Aorta (tissue), 5 donors: ENCODE results near the gene PC. TPM values are rescaled to one million over a fixed set of nuclear protein-coding genes. Genes with fewer than 3 reads are reported as not detected.
"Not testable (repeated sequence)": the region's sequence is repeated elsewhere in the genome, so short reads cannot be mapped to it uniquely, and the experiment has no call there.

Experiments
- ATAC-seq: fragments of 200-7000 bp; cut with Tn5 transposase; one replicate; pipeline ENCODE4 v1.9.1; 2022; ENCODE audit warnings: moderate library complexity; ENCODE audit not compliant: low FRiP score
- DNase-seq, 2 donors: peaks; one replicate each; pipeline ENCODE4 v3.0.0-alpha.2; 2020
- H3K27ac ChIP-seq, 2 donors: one replicate each; pipeline ENCODE4 v1.5.1; 2013; ENCODE audit warnings: low read length in 2 of 2, mild to moderate bottlenecking in 2 of 2, moderate library complexity in 2 of 2, control low read depth in 1 of 2, inconsistent platforms in 1 of 2, low read depth in 1 of 2
- H3K27me3 ChIP-seq, 2 donors: one replicate each; pipeline ENCODE4 v1.6.1; 2013; ENCODE audit warnings: control low read depth in 1 of 2, low read length in 1 of 2, mild to moderate bottlenecking in 1 of 2, moderate library complexity in 1 of 2; ENCODE audit not compliant: insufficient read depth in 2 of 2, control insufficient read depth in 1 of 2
- H3K36me3 ChIP-seq, 2 donors: one replicate each; pipeline ENCODE4 v1.6.1; 2013; ENCODE audit warnings: control low read depth in 1 of 2, low read length in 1 of 2, mild to moderate bottlenecking in 1 of 2; ENCODE audit not compliant: insufficient read depth in 2 of 2, control insufficient read depth in 1 of 2
- H3K4me1 ChIP-seq, 2 donors: one replicate each; pipeline ENCODE4 v1.6.1; 2013; ENCODE audit warnings: low read length in 2 of 2, control low read depth in 1 of 2, mild to moderate bottlenecking in 1 of 2, moderate library complexity in 1 of 2; ENCODE audit not compliant: insufficient read depth in 2 of 2, control insufficient read depth in 1 of 2
- H3K4me3 ChIP-seq, 2 donors: one replicate each; pipeline ENCODE4 v1.5.1; 2013; ENCODE audit warnings: low read length in 2 of 2, control low read depth in 1 of 2, mild to moderate bottlenecking in 1 of 2
- H3K9me3 ChIP-seq: one replicate; pipeline ENCODE4 v1.6.1; 2013; ENCODE audit warnings: mild to moderate bottlenecking, low read length; ENCODE audit not compliant: control insufficient read depth
- WGBS, 2 donors: extraction: QIAGEN DNeasy Blood & Tissue Kit; methylation state at CpG; one replicate each; pipeline ENCODE4 v1.1.7; 2013; 5-methylcytosine and 5-hydroxymethylcytosine counted together
- intact Hi-C, 2 donors: fragments of 100-400 bp; cut with DNase I; formaldehyde crosslinking; loops; one replicate each; pipeline versions ENCODE4 v1.14.2 to v1.15.0; 2022
- polyA plus RNA-seq, 2 donors: library from polyadenylated mRNA; stranded (reverse); fragments of 200-250 nt; gene quantifications; one replicate each; pipeline ENCODE4 v1.2.3, GENCODE V29; 2013
- total RNA-seq, 2 donors: library from RNA; stranded (reverse); fragmentation: NEBNext Ultra II Directional; extraction: Animal tissue kit (Norgen Biotek cat#: 25700); gene quantifications; one replicate each; pipeline ENCODE4 v1.2.1, GENCODE V29; 2021
- donor health status: healthy with polysubstance abuse.
- donor health status: Bipolar disorder and iron deficiency.
- donor health status: DM: no; HTN: no; CAD: no.
- donor health status: DM: no; HTN: no; CAD: no.
- donor health status: DM: yes; HTN: yes; CAD: no.

The PC gene
- total and polyA plus RNA-seq, 4 donors: 12.6 to 22.7 (median 14.8) TPM

DNA sequence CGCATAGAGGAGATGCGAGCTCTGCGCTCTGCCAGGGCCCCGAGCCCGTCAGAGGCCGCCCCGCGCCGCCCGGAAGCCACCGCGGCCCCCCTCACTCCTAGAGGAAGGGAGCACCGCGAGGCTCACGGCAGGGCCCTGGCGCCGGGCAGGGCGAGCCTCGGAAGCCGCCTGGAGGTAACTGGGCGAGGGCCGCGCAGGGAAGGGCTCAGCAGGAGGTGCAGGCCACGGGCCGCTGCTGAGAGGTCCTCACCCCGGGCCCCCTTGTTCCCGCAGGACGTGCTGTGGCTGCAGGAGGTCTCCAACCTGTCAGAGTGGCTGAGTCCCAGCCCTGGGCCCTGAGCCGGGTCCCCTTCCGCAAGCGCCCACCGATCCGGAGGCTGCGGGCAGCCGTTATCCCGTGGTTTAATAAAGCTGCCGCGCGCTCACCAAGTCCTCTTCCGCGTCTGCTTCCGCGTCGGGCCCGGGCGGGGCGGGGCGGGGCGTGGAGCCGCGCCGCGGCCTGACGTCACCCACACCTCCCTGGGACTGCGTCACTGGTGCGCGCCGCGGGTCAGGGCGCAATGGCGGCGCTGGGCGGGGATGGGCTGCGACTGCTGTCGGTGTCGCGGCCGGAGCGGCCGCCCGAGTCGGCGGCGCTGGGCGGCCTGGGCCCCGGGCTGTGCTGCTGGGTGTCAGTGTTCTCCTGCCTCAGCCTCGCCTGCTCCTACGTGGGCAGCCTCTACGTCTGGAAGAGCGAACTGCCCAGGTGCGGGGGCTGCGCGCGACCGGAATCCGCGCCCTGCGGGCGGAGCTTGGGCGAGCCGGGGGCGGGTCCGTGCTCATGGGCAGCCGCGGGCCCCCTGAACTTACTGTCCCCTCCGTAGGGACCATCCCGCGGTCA lies 115.0 kb downstream of the PC start, which contains the start of gene RCE1:
RCE1 (plus strand) TSS at position 546 of the 880 bp plus-strand sequence; CDS start at position 561, 15 bp downstream.
- peak within 1 kb of the TSS; percentile 84 to 92 for H3K27ac ChIP-seq
- peak within 1 kb of the TSS; percentile 87 to 92 for H3K4me3 ChIP-seq
- H3K9me3 ChIP-seq: no peaks in the 10 kb centered on the region
- no peaks in the 10 kb centered on the region for H3K4me1 ChIP-seq
- 0 to 1% methylated on average over 65 to 98 of the region's 98 CpGs for WGBS, 2 donors
- DNase-seq: peak; percentile 92 to 96
- no peaks in the 10 kb centered on the region for H3K36me3 ChIP-seq
- no peaks in the 10 kb centered on the region for H3K27me3 ChIP-seq
- intact Hi-C loops: loop anchor here in 1 of 2 donors (5.0 kb wide), 1 partner anchor 129 kb away; no protein-coding TSS in a partner anchor
- peak; percentile 96 for ATAC-seq

DNA sequence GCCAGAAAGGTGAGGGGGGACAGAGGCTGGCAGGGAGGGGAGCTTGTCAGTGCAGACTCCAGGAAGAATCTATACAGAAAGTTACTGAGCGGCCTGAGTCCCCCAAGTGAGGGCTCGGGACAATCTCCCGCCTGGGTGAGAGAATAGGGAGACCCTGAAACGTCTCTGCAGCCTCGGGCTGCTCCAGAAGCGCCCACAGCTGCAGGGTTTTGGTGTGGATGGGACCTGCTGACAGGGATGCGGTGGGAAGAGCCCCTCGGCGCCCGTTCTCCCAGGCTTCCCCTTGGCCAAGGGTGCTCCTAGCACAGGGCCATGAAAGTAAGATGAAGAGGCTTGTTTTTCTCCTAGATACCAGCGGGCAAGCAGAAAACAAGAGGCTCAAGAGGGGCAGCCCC lies 115.7 kb downstream of the PC start:
- DNase-seq (no peak), ATAC-seq (no peak)
- intact Hi-C loops: loop anchor here in 1 of 2 donors (5.0 kb wide), 1 partner anchor 130 kb away; no protein-coding TSS in a partner anchor
- 4 to 5% methylated on average over 11 of the region's 11 CpGs for WGBS, 2 donors
- no peaks in the 10 kb centered on the region for H3K36me3 ChIP-seq
- peak overlapping the region; percentile 84 to 92 for H3K27ac ChIP-seq
- H3K4me1 ChIP-seq: no peaks in the 10 kb centered on the region
- H3K9me3 ChIP-seq: no peaks in the 10 kb centered on the region
- H3K27me3 ChIP-seq: no peaks in the 10 kb centered on the region
- peak overlapping the region; percentile 87 to 92 for H3K4me3 ChIP-seq

DNA sequence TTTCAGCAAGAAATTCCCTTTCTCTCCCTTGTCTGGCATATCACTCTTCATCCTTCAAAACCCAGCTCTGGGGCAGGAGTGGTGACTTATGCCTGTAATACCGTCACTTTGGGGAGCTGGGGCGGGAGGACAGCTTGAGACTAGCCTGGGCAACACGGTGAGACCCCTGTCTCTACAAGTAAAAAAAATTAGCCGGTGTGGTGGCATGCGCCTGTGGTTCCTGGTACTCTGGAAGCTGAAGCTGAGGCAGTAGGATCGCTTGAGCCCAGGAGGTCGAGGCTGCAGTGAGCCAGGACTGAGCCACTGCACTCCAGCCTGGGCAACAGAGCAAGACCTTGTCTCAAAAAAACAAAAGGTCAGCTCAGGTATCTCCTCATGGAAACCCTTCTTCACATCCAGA lies 116.3 kb downstream of the PC start:
- H3K4me1 ChIP-seq: no peaks in the 10 kb centered on the region
- ATAC-seq: no peak
- no peaks in the 10 kb centered on the region for H3K27me3 ChIP-seq
- no peak for DNase-seq
- H3K4me3 ChIP-seq: peak overlapping the region in 1 of 2 donors; percentile 92
- intact Hi-C loops: loop anchor here in 1 of 2 donors (5.0 kb wide), 1 partner anchor 130 kb away; no protein-coding TSS in a partner anchor
- no peaks in the 10 kb centered on the region for H3K36me3 ChIP-seq
- no peak overlapping the region for H3K27ac ChIP-seq
- 86% methylated on average over 7 of the region's 7 CpGs for WGBS, 2 donors
- H3K9me3 ChIP-seq: no peaks in the 10 kb centered on the region

DNA sequence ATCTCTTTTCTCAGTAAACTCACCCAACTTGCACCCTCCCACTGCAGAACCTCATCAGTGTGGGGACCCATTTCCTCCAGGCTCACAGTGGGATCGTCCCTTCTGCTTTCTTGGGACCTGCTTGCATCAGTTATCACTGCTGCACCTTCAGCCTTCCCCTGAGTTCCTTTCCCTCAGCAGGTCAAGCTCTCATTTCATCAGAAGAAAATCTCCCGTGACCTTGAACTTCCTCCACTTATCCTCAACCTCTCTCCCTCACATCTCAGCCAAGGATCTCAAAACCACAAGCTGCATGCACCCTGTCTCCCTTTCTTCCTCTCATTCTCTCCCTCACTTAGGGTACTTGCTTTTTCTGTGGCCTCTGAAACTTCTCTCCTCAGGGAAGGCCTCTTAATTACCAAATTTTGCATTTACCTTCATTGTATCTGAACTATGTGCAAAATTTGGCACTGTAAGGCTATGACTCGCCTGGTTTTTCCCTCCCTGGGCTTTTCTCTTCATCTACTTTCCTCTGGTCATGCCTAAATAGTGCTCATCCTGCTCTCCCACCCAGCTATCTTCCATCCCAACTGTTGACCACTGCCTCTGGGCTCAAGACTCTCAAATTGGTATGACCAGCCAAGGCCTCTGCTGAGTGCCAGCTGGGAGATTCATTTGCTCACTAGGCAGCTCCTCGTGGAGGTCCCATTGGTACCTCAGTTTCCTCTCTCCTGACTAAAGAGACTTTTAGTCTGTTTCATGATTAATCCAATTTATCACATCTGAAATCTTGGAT lies 117.7 kb downstream of the PC start:
- 79 to 82% methylated on average over 4 of the region's 4 CpGs for WGBS, 2 donors
- Histone ChIP-seq H3K4me1 (no peaks in the 10 kb centered on the region), H3K27ac (no peak overlapping the region), H3K36me3 (no peaks in the 10 kb centered on the region), H3K27me3 (no peaks in the 10 kb centered on the region), H3K9me3 (no peaks in the 10 kb centered on the region), H3K4me3 (no peak overlapping the region)
- DNase-seq (no peak), ATAC-seq (no peak)
- intact Hi-C loops: loop anchor here in 1 of 2 donors (5.0 kb wide), 1 partner anchor 132 kb away; no protein-coding TSS in a partner anchor

DNA sequence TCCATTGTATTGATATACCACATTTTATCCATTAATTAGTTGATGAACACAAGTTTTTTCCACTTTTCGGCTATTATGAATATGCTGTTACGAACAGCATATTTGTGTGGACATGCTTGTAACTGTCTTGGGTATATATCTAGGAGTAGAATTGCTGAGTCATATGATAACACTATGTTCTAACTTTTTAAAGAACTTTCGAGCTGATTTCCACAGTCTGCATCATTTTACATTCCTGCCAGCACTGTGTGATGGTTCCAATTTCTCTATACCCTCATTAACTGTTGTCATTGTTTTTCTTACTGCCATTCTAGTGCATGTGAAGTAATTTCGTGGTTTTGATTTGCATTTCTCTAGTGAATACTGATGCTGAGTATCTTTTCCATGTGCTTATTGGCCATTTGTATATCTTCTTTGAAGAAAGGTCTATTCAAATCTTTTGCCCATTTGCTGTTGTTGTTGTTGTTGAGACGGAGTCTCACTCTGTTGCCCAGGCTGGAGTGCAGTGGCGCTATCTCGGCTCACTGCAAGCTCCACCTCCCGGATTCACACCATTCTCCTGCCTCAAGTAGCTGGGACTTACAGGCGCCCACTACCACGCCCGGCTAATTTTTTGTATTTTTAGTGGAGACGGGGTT lies 122.3 kb downstream of the PC start:
- Histone ChIP-seq H3K9me3 (no peaks in the 10 kb centered on the region), H3K4me3 (no peak overlapping the region), H3K27me3 (no peaks in the 10 kb centered on the region), H3K4me1 (no peaks in the 10 kb centered on the region), H3K27ac (no peak overlapping the region), H3K36me3 (no peaks in the 10 kb centered on the region)
- ATAC-seq (no peak), DNase-seq (no peak)
- WGBS, 2 donors: 82 to 84% methylated on average over 12 of the region's 12 CpGs
- intact Hi-C loops: loop anchor here (2.0 to 10.0 kb wide), 3 partner anchors 141 to 271 kb away; partner anchors contain the start of gene CTSF (in 1 of the 2)

DNA sequence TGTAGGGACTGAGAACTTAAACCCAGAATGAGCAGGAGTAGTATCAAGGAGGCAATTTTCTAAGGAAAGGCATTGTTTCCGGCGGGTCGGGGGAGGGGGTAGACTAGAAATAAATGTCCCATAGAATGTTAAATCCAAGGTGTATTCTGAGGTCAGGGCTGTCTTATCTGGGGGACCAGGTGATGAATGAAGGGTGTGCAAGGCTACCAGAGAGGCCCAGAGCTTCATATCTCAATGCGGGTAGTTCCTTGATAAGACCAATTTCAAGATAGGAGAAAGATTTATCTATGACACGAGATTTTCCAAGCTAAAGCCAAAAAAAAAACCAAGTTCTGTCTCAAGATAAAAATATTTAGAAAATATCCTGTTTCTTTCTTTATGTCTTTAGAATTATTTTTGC lies 123.2 kb downstream of the PC start:
- H3K9me3 ChIP-seq: no peaks in the 10 kb centered on the region

DNA sequence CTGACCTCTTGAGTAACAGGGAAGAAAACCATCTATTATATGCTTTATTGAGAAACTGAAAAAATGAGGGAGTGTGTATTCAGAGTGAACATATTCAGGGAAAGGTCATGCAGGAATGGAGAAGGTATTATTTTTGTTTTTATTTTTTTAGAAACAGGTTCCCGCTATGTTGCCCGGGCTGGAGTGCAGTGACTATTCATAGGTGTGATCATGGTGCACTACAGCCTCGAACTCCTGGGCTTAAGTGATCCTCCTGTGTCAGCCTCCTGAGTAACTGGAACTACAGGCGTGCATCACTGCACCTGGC lies 123.7 kb downstream of the PC start:
- H3K4me1 ChIP-seq: no peaks in the 10 kb centered on the region
- H3K27ac ChIP-seq: no peak overlapping the region
- no peak for ATAC-seq
- intact Hi-C loops: loop anchor here (1.0 to 10.0 kb wide), 4 partner anchors 140 to 270 kb away; partner anchors contain the start of gene CTSF (in 1 of the 2)
- 49 to 61% methylated on average over 4 of the region's 4 CpGs for WGBS, 2 donors
- H3K27me3 ChIP-seq: no peaks in the 10 kb centered on the region
- no peak overlapping the region for H3K4me3 ChIP-seq
- no peaks in the 10 kb centered on the region for H3K9me3 ChIP-seq
- H3K36me3 ChIP-seq: no peaks in the 10 kb centered on the region
- DNase-seq: no peak

More for the DNA sequence above, 123.2 kb downstream of the PC start:
- ATAC-seq (no peak), DNase-seq (no peak)
- Histone ChIP-seq H3K27ac (no peak overlapping the region), H3K27me3 (no peaks in the 10 kb centered on the region), H3K36me3 (no peaks in the 10 kb centered on the region), H3K4me3 (no peak overlapping the region), H3K4me1 (no peaks in the 10 kb centered on the region)
- intact Hi-C loops: loop anchor here (1.0 to 10.0 kb wide), 4 partner anchors 140 to 270 kb away; partner anchors contain the start of gene CTSF (in 1 of the 2)
- WGBS, 2 donors: 74 to 78% methylated on average over 5 of the region's 5 CpGs

DNA sequence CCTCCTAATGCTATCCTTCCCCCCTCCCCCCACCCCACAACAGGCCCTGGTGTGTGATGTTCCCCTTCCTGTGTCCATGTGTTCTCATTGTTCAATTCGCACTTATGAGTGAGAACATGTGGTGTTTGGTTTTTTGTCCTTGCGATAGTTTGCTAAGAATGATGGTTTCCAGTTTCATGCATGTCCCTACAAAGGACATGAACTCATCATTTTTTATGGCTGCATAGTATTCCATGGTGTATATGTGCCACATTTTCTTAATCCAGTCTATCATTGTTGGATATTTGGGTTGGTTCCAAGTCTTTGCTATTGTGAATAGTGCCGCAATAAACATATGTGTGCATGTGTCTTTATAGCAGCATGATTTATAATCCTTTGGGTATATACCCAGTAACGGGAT lies 133.6 kb downstream of the PC start:
- H3K4me3 ChIP-seq, H3K4me1 ChIP-seq, intact Hi-C loops, DNase-seq, H3K27ac ChIP-seq, H3K36me3 ChIP-seq, H3K27me3 ChIP-seq, H3K9me3 ChIP-seq, ATAC-seq: not testable (repeated sequence)
- WGBS, 2 donors: 98 to 100% methylated on average over 3 of the region's 4 CpGs
